GM10266 (cell line): ENCODE data around the gene SLC37A3.
"Not testable (repeated sequence)": the region's sequence is repeated elsewhere in the genome, so short reads cannot be mapped to it uniquely, and the experiment has no call there.

ENCODE experiments used
- DNase-seq: peaks from one replicate; pipeline ENCODE4 v3.0.0; 2012; ENCODE audit errors: extremely low spot score
- CTCF ChIP-seq: IDR thresholded peaks from 2 replicates; pipeline ENCODE4 v1.5.1; 2012; ENCODE audit warnings: mild to moderate bottlenecking, low read depth; ENCODE audit not compliant: control insufficient read depth, insufficient read depth; ENCODE audit errors: missing control alignments

The SLC37A3 gene

GRCh38 chr7:140322759-140323158 is 75.6 kb downstream of the SLC37A3 start:
- TF ChIP-seq CTCF: no peak
- DNase-seq: no peak

- DNase-seq: not testable (repeated sequence)
Observed at GRCh38 chr7:140320078-140320477, 78.3 kb downstream of the SLC37A3 start.

- DNase-seq: no peak
- no peak for TF ChIP-seq CTCF
Observed at GRCh38 chr7:140317999-140318398, 80.3 kb downstream of the SLC37A3 start.

GRCh38 chr7:140317597-140317996 is 80.7 kb downstream of the SLC37A3 start:
- no peak for TF ChIP-seq CTCF
- no peak for DNase-seq

- DNase-seq: no peak
- no peak for TF ChIP-seq CTCF
Observed at GRCh38 chr7:140316165-140316661, 82.1 kb downstream of the SLC37A3 start.

GRCh38 chr7:140315498-140316164 is 82.7 kb downstream of the SLC37A3 start:
- no peak for TF ChIP-seq CTCF
- DNase-seq: no peak

- no peak for TF ChIP-seq CTCF
- no peak for DNase-seq
Observed at GRCh38 chr7:140314573-140315480, 83.5 kb downstream of the SLC37A3 start.
